Neuronal stem cell (in vitro differentiated cells): ENCODE results near the gene ADAM12.

Experiments
- DNase-seq: peaks from one replicate; pipeline ENCODE4 v3.0.0-alpha.2; 2013; ENCODE audit warnings: low spot score
- H2AFZ ChIP-seq: one replicate; pipeline ENCODE4 v1.6.1; 2013; ENCODE audit warnings: mild to moderate bottlenecking, low read length, inconsistent platforms
- H2AK5ac ChIP-seq: 2 replicates; pipeline ENCODE4 v1.6.1; 2013; ENCODE audit warnings: low read depth, mild to moderate bottlenecking, inconsistent platforms, low read length, moderate library complexity, mixed read lengths
- H2BK120ac ChIP-seq: 2 replicates; pipeline ENCODE4 v1.6.1; 2013; ENCODE audit warnings: low read depth, mild to moderate bottlenecking, inconsistent platforms, low read length, moderate library complexity, mixed read lengths
- H2BK12ac ChIP-seq: one replicate; pipeline ENCODE4 v1.6.1; 2013; ENCODE audit warnings: low read length, inconsistent platforms
- H2BK15ac ChIP-seq: 2 replicates; pipeline ENCODE4 v1.6.1; 2013; ENCODE audit warnings: mild to moderate bottlenecking, low read length, inconsistent platforms, mixed read lengths
- H2BK5ac ChIP-seq: one replicate; pipeline ENCODE4 v1.6.1; 2013; ENCODE audit warnings: inconsistent platforms, mild to moderate bottlenecking, low read length, moderate library complexity
- H3K14ac ChIP-seq: one replicate; pipeline ENCODE4 v1.6.1; 2013; ENCODE audit warnings: low read length, inconsistent platforms
- H3K18ac ChIP-seq: 2 replicates; pipeline ENCODE4 v1.6.1; 2013; ENCODE audit warnings: low read length, inconsistent platforms
- H3K23ac ChIP-seq: 2 replicates; pipeline ENCODE4 v1.6.1; 2013; ENCODE audit warnings: low read depth, mild to moderate bottlenecking, mixed read lengths, low read length, inconsistent platforms; ENCODE audit not compliant: poor library complexity
- H3K27ac ChIP-seq: replicated peaks from 3 replicates; pipeline ENCODE4 v1.5.1; 2013; ENCODE audit warnings: low read length, inconsistent platforms
- H3K27me3 ChIP-seq, 3 experiments: 2 replicates each; pipeline ENCODE4 v1.6.1; 2013; ENCODE audit warnings: low read length in 3 of 3, mild to moderate bottlenecking in 2 of 3, inconsistent platforms in 1 of 3, low read depth in 1 of 3, mixed read lengths in 1 of 3, moderate library complexity in 1 of 3; ENCODE audit not compliant: control insufficient read depth in 3 of 3, insufficient read depth in 3 of 3
- H3K36me3 ChIP-seq, 2 donors: replicated peaks in 1 of 2; 2 replicates each; pipeline ENCODE4 v1.6.1; 2013; ENCODE audit warnings: low read length in 2 of 2; ENCODE audit not compliant: control insufficient read depth in 2 of 2, insufficient read depth in 2 of 2
- H3K4ac ChIP-seq: 2 replicates; pipeline ENCODE4 v1.6.1; 2013; ENCODE audit warnings: inconsistent platforms, mild to moderate bottlenecking, low read length, moderate library complexity
- H3K4me1 ChIP-seq, 2 donors: 1 replicate in 1 of 2; 2 replicates in 1 of 2; pipeline ENCODE4 v1.6.1; 2013; ENCODE audit warnings: low read length in 2 of 2, low read depth in 1 of 2; ENCODE audit not compliant: control insufficient read depth in 2 of 2, insufficient read depth in 1 of 2
- H3K4me2 ChIP-seq: one replicate; pipeline ENCODE4 v1.6.1; 2013; ENCODE audit warnings: mild to moderate bottlenecking, low read length, inconsistent platforms; ENCODE audit not compliant: insufficient read depth, poor library complexity, severe bottlenecking
- H3K4me3 ChIP-seq, 2 donors: 2 replicates each; pipeline ENCODE4 v1.5.1; 2013; ENCODE audit warnings: low read length in 2 of 2, mild to moderate bottlenecking in 2 of 2, inconsistent platforms in 1 of 2, moderate library complexity in 1 of 2
- H3K79me1 ChIP-seq: one replicate; pipeline ENCODE4 v1.6.1; 2013; ENCODE audit warnings: low read depth, mild to moderate bottlenecking, inconsistent platforms, low read length, moderate library complexity
- H3K9ac ChIP-seq: one replicate; pipeline ENCODE4 v1.6.1; 2013; ENCODE audit warnings: mild to moderate bottlenecking, low read depth, low read length, inconsistent platforms; ENCODE audit not compliant: poor library complexity
- H3K9me3 ChIP-seq, 2 donors: replicated peaks in 1 of 2; 2 replicates each; pipeline versions ENCODE3 to v1.6.1; 2013; ENCODE audit warnings: low read length in 2 of 2, mild to moderate bottlenecking in 2 of 2, inconsistent platforms in 1 of 2, low read depth in 1 of 2, mixed read lengths in 1 of 2, moderate library complexity in 1 of 2; ENCODE audit not compliant: control insufficient read depth in 2 of 2, insufficient read depth in 1 of 2
- H4K8ac ChIP-seq: one replicate; pipeline ENCODE4 v1.6.1; 2013; ENCODE audit warnings: low read depth, mild to moderate bottlenecking, inconsistent platforms, low read length, moderate library complexity
- H4K91ac ChIP-seq: one replicate; pipeline ENCODE4 v1.6.1; 2013; ENCODE audit warnings: low read length, low read depth, mild to moderate bottlenecking, inconsistent platforms; ENCODE audit not compliant: poor library complexity
- WGBS, 2 donors: extraction: QIAGEN DNeasy Blood & Tissue Kit; methylation state at CpG; one replicate each; pipeline ENCODE4 v1.1.7; 2013; ENCODE audit warnings: missing lambda C conversion rate in 2 of 2, mixed read lengths in 1 of 2; ENCODE audit not compliant: insufficient read length in 2 of 2, insufficient replicate concordance in 1 of 2; ENCODE audit errors: extremely low coverage in 2 of 2; 5-methylcytosine and 5-hydroxymethylcytosine counted together

ADAM12 gene

DNA sequence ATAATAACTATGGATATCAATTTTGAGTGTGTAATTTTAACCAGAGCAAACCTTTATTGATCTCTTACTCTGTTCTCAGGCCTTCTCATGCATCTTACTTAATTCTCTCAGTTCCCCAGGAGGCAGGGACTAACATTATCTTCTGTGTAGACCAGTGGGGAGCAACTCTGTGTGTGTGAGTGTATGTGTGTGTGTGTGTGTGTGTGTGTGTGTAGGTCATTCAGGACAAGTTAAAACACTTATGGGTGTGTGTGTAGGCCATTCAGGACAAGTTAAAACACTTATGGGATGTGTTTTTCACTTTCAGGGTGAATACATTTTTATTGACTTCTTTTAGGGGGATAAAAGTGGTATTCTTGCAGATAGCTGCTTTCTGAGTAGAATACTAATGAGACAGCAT is 145.0 kb downstream of the ADAM12 start:
- no peak overlapping the region for H2BK15ac ChIP-seq
- H3K18ac ChIP-seq = no peak overlapping the region
- H3K9ac ChIP-seq = no peak overlapping the region
- H3K4ac ChIP-seq = no peak overlapping the region
- no peaks in the 10 kb centered on the region for H3K9me3 ChIP-seq
- no peak overlapping the region for H3K4me2 ChIP-seq
- H3K23ac ChIP-seq = no peak overlapping the region
- no peaks in the 10 kb centered on the region for H3K36me3 ChIP-seq
- H2AK5ac ChIP-seq = no peak overlapping the region
- no peak overlapping the region for H4K8ac ChIP-seq
- H3K79me1 ChIP-seq = no peaks in the 10 kb centered on the region
- peaks cover 7 to 15% of the 10 kb centered on the region in 2 donors for H3K4me1 ChIP-seq
- no peak overlapping the region for H3K14ac ChIP-seq
- no peaks in the 10 kb centered on the region for H3K27me3 ChIP-seq
- H2BK12ac ChIP-seq = no peak overlapping the region
- no peak overlapping the region for H2BK5ac ChIP-seq
- H3K4me3 ChIP-seq = no peak overlapping the region
- H3K27ac ChIP-seq = no peak overlapping the region
- peak overlapping the region; percentile 20 for H2AFZ ChIP-seq
- DNase-seq = no peak
- H2BK120ac ChIP-seq = no peak overlapping the region
- H4K91ac ChIP-seq = no peak overlapping the region

DNA sequence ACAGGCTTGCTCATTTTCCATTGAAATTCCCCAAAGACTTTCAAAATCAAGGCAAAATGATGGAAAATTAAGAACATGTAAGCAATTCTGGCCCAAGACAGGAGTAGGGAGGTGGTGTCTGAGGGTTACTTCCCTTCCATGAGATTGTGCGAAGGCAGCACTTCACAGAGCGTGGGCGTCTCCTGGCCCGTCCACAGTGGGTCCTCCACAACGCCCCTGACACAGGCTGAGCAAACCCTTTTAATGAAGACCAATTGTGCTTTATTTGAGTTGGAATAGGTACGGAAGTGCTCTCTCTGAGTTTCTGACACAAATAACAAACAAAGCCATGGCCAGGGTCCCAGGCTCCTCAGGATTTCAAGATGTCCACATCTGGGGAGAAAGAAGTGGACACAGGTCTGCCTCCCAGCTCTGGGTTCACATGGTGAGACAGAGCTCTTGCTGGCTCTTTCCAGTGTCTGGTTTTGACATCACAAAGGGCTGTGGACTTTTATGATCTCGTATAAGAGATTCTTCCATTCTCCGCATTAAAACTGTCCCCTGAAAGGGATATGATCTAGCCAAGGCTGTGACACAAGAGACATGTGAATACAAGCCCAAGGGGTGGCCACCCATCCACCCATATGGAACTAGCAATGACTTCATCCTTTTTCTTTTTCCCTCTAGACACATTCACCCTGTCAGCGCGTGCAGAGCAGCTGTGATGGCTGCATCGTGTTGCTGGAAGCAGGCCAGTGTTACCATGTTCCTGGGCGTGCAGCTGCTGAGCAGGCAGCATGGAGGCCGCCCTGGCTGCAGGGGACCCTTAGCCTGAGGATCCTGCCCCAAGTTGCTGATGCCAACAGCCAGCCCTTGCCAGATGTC is 145.6 kb downstream of the ADAM12 start:
- H3K9me3 ChIP-seq = no peaks in the 10 kb centered on the region
- H2BK5ac ChIP-seq = no peak overlapping the region
- H2BK15ac ChIP-seq = no peak overlapping the region
- no peak overlapping the region for H2BK120ac ChIP-seq
- no peak for DNase-seq
- no peaks in the 10 kb centered on the region for H3K79me1 ChIP-seq
- no peak overlapping the region for H2AK5ac ChIP-seq
- H3K23ac ChIP-seq = no peak overlapping the region
- no peaks in the 10 kb centered on the region for H3K27me3 ChIP-seq
- peak overlapping the region; percentile 20 for H2AFZ ChIP-seq
- no peak overlapping the region for H3K4ac ChIP-seq
- no peak overlapping the region for H4K8ac ChIP-seq
- H3K9ac ChIP-seq = no peak overlapping the region
- H3K18ac ChIP-seq = no peak overlapping the region
- no peak overlapping the region for H3K4me2 ChIP-seq
- H3K4me3 ChIP-seq = no peak overlapping the region
- no peak overlapping the region for H4K91ac ChIP-seq
- no CpG with 5 or more reads among the region's 13 CpGs for WGBS, 2 donors
- H2BK12ac ChIP-seq = no peak overlapping the region
- H3K4me1 ChIP-seq = peaks cover 7 to 15% of the 10 kb centered on the region in 2 donors
- no peak overlapping the region for H3K27ac ChIP-seq
- H3K14ac ChIP-seq = no peak overlapping the region
- H3K36me3 ChIP-seq = no peaks in the 10 kb centered on the region

DNA sequence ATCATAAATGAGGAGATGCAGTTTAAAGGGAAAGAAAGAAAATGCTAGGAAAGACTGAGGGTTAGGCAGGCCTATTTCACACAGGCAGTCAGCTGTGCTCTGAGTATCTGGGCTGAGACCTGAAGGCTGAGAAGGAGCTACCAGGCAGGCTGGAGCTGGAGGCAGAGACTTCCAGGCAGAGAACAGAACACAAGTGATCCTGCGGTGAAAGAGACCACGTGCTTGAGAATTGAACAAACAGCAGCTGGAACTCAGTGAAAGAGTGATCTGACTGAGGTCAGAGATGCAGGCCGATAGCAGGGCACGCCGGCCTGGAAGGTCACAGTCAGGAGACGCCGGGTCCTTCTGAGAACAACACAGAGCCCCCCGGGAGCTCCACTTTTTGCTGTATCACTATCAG is 147.8 kb downstream of the ADAM12 start:
- H3K9me3 ChIP-seq = no peaks in the 10 kb centered on the region
- peak overlapping the region; percentile 21 for H2AFZ ChIP-seq
- H3K36me3 ChIP-seq = no peaks in the 10 kb centered on the region
- no peak overlapping the region for H3K9ac ChIP-seq
- H2AK5ac ChIP-seq = no peak overlapping the region
- no peaks in the 10 kb centered on the region for H3K79me1 ChIP-seq
- H3K4ac ChIP-seq = no peak overlapping the region
- H3K4me2 ChIP-seq = no peak overlapping the region
- no peak for DNase-seq
- H4K8ac ChIP-seq = no peak overlapping the region
- no peak overlapping the region for H3K27ac ChIP-seq
- no peak overlapping the region for H2BK5ac ChIP-seq
- WGBS, 2 donors = no CpG with 5 or more reads among the region's 8 CpGs
- no peak overlapping the region for H2BK12ac ChIP-seq
- no peak overlapping the region for H3K23ac ChIP-seq
- H2BK120ac ChIP-seq = no peak overlapping the region
- H3K27me3 ChIP-seq = no peaks in the 10 kb centered on the region
- H4K91ac ChIP-seq = no peak overlapping the region
- no peak overlapping the region for H3K18ac ChIP-seq
- no peak overlapping the region for H3K4me3 ChIP-seq
- peaks cover 10 to 15% of the 10 kb centered on the region in 2 donors for H3K4me1 ChIP-seq
- H2BK15ac ChIP-seq = no peak overlapping the region
- no peak overlapping the region for H3K14ac ChIP-seq

DNA sequence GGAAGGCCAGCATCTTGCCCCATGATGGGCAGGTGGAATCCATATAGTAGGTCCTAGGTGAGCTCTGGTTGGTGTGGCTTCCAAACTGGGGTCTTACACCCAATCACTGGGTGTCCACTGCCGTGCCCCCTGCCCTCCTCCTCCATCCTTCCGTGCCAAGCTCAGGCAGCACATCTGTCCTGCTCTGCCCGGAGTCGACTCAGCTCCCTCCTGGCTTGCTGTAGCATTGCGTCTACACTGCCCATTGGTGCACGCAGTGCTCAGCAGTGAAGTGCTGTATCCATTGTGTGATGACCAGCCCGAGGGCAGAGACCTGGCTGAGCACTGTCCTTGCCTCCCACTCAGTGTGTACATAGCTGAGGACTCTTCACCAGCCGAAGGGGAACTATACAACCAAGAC is 148.4 kb downstream of the ADAM12 start:
- Histone ChIP-seq H3K4ac (no peak overlapping the region), H3K79me1 (no peaks in the 10 kb centered on the region), H2BK15ac (peak overlapping the region; percentile 2), H3K9ac (peak overlapping the region; percentile 56), H3K4me3 (peak overlapping the region in 1 of 2 donors; percentile 23), H2BK12ac (peak overlapping the region; percentile 48), H3K14ac (peak overlapping the region; percentile 5), H3K36me3 (no peaks in the 10 kb centered on the region), H4K8ac (peak overlapping the region; percentile 55), H3K4me1 (peaks cover 15 to 16% of the 10 kb centered on the region in 2 donors), H4K91ac (no peak overlapping the region), H2BK5ac (no peak overlapping the region), H2BK120ac (no peak overlapping the region), H3K27ac (no peak overlapping the region), H2AK5ac (no peak overlapping the region), H3K23ac (peak overlapping the region; percentile 25), H2AFZ (peak overlapping the region; percentile 21), H3K4me2 (no peak overlapping the region), H3K27me3 (no peaks in the 10 kb centered on the region), H3K9me3 (no peaks in the 10 kb centered on the region), H3K18ac (peak overlapping the region; percentile 73)
- DNase-seq = no peak
- no CpG with 5 or more reads among the region's 8 CpGs for WGBS, 2 donors
